Activated CD8-positive, alpha-beta memory T cell treated with anti-CD3 and anti-CD28 coated beads, Interleukin-2, amount 50 U/mL, for 4 hours (primary cell): ENCODE results near the gene RNF224.

Experiments used
- DNase-seq: peaks from one replicate; pipeline ENCODE4 v3.0.0-alpha.2; 2020

The RNF224 gene

GRCh38 chr9:137227054-137227852, at the start of gene RNF224:
RNF224 (plus strand) TSS chr9:137227502; CDS start chr9:137228336, 834 bp downstream.
- peak; percentile 84 for DNase-seq

GRCh38 chr9:137178201-137178938, 48.9 kb upstream of the RNF224 start:
- no peak for DNase-seq

DNA sequence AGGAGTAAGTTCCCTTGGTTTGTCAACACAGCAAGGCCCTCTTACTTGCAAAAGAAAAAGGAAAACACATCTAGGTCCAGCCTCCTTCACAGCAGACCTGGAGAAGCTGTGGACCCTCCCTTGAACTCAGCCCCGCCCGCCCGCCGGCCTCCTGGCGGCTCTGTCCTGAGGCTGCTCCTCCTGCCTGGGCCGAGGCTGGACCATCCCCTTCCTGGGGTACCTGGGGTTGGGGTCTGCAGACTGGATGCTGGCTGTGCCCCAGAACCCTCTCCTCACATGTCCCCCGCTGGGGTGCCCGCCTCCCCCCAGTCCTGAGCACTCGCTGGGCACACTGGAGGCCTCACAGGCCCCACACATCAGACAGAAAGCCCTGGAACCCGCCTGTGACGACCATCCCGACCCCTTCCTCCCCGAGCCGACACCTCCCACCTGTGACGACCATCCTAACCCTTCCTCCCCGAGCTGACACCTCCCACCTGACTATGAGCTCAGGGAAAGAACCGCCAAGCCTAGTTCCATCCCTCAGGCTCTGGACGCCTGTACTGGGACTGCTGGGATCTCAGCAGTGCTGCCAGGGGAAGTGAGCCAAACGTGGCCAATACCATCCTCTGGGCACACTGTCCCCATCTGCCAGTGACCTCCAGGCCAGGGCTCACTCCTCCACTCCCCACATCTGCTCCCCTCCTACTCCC, 48.2 kb upstream of the RNF224 start:
- DNase-seq: no peak

- no peak for DNase-seq
Measured at GRCh38 chr9:137179761-137180160, 47.5 kb upstream of the RNF224 start.

- no peak for DNase-seq
Measured at GRCh38 chr9:137180491-137180890, 46.8 kb upstream of the RNF224 start.

DNA sequence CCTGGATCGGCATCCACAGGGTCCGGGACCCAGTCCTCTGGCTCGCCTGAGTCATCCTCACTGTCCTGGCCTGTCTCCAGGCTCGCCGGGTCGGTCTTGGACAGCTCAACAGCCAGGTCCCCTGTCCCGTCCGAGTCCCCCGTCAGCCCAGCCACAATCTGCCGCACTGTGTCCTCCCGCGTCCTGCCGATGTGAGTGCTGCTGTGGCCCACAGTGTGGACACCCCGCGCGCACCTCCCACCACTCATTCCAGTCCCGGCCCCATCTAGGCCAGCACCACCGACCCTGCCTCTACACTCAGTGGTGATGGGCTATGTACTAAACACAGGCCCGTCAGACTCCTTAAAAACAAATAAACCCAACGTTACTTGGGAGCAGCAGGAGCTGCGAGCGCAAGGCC, 45.6 kb upstream of the RNF224 start:
- no peak for DNase-seq

DNA sequence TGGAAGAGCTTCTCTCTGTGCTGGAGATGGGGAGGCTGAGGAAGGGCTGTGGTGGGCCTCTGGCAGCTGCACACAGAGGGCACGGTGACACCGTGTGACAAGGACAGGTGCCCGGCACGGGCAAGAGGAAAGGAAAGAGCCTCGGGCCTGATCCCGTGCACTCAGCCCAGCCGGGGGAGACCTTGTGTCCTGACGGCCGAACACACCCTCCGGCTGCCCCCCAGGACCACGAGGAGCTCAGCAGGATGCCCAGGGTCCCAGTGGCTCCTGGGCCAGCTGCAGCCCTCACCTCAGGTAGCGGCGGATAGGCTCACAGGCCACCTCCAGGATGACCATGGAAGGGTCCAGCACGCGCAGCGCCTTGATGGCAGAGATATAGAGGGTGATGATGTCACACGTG, 44.5 kb upstream of the RNF224 start:
- no peak for DNase-seq

DNA sequence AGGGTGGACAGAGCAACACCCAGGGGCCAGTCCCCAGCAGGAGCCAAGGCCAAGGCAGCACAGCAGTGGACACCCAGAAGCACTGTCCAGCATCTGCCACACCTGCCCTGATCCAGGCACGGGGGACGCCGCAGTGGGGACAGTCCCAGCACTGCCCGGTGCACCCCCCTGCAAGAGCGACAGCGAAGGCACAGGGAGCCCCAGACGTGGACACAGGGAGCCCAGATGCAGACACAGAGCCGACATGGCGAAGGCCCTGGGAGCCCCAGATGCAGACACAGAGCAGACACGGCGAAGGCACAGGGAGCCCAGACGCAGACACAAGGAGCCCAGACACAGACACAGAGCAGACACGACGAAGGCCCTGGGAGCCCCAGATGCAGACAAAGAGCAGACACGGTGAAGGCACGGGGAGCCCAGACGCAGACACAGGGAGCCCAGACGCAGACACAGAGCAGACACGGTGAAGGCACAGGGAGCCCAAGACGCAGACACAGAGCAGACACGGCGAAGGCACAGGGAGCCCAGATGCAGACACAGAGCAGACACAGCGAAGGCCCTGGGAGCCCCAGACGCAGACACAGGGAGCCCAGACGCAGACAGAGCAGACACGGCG, 43.2 kb upstream of the RNF224 start:
- DNase-seq: no peak

- no peak for DNase-seq
Measured at GRCh38 chr9:137184881-137185660, 42.2 kb upstream of the RNF224 start.

GRCh38 chr9:137185921-137186320, 41.4 kb upstream of the RNF224 start:
- DNase-seq: no peak

- DNase-seq: no peak
Measured at GRCh38 chr9:137186385-137186784, 40.9 kb upstream of the RNF224 start.

DNA sequence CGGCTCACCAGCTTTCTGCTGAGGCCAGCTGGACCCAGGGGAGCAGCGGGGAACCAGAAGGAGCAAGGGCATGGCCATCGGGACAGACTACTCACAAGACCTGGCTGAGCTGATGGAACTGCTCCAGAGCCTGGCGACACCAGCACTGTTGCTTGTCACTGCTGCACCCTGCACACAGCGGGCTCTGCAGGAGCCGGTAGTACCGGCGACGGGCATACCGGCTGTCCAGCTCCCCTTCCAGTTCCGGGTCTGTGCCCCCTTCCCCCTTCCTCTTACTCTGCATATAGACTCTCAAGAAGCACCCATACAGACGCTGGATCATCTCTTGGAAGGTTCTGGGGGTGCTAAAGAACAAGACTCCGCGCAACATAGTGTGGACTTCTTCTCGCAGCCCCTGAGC, 39.9 kb upstream of the RNF224 start:
- DNase-seq: no peak

DNA sequence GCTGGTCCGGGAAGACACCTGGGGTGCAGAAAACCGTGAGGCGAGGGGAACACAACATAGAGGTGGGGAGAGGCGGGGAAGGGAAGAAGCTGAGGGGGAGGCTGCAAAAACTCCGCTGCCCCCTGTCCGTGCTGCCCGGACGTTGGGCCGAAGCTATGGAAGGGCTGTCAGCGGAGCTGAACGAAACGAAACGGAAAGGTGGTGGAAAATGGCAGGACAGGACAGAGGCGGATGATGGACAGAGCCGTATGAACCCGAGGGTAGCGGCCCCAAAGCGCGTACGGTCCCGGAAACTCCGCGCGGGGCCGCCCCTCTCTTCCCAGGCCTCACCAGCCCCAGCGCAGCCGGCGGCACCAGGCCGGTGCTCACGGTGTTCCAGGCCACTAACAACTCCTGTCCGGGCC, 39.2 kb upstream of the RNF224 start:
- DNase-seq: no peak

- peak; percentile 94 for DNase-seq
Measured at GRCh38 chr9:137188490-137189296, 38.6 kb upstream of the RNF224 start, which contains the start of the genes ANAPC2 and SSNA1. ANAPC2 (minus strand) TSS chr9:137188560; CDS start chr9:137188532, 28 bp downstream. SSNA1 (plus strand) TSS chr9:137188676; CDS start chr9:137188727, 51 bp downstream.

GRCh38 chr9:137189297-137190295, 37.7 kb upstream of the RNF224 start:
- no peak for DNase-seq

GRCh38 chr9:137190315-137190856, 36.9 kb upstream of the RNF224 start:
- DNase-seq: no peak

DNA sequence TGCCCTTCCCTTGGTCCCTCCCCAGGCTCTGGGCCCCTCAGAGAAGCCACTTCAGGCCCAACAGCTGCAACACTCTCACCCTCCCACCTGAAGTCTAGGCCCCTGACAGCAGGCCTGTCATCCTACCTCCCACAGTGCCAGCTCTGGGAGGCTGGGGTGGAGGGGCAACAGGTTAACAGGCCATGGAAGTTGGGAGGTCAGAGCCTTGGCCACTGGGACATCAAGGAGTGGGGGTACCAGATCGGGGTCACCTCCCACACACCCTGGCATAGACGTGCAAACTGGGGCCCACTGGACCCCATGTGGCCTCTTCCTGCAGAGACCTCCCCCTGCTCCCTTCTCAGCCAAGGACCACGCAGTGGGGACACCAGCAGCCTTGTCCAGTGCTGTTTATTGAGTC, 36.1 kb upstream of the RNF224 start:
- no peak for DNase-seq

GRCh38 chr9:137191691-137192447, 35.4 kb upstream of the RNF224 start:
- no peak for DNase-seq

DNA sequence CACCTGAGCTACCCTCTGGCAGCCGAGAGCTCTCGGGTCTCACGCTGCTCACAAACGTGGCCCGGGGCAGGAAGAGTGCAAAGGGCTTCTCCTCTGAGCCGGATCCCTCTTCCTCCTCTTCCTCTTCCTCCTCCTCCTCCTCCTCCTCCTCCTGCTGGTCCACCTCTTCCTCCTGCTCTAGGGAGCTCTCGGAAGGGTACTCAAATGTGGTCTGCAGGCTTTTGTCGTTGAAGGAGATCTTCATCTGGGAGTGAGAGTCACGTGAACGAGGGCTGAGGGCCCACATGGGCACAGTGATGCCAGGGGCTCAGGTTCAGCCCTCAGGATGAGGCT, 34.9 kb upstream of the RNF224 start:
- DNase-seq: no peak
